Measurements from ENCODE around the gene TRIM36. TPM values are rescaled to one million over a fixed set of nuclear protein-coding genes. Genes with fewer than 3 reads are reported as not detected.

Gene TRIM36
- total RNA-seq, 2 experiments from 2014 or later, result 0.18 to 0.72 TPM

DNA sequence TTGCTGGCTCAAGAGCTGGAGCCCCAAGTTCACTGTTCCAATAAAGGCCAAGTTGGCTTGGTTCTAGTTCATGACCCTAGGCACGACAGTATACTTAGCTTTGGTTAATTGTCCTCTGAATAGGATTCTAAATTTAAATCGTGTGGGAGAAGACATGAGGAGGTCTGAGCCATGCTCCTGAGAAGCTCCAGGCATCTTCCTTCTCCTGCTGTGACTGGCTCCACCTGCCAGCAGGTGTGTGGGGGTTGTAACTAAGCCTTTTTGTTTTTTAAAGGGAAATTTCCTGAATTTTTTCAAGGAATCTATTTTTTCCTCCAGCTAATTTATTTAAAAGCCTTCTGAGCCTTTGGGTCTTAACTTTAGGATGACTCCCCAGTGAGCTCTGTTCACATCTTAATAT lies 20.2 kb upstream of the TRIM36 start:
- ChIA-PET CTCF (interaction anchor here (2.1 kb wide), 1 partner anchor 92 kb away, joined by 5 read pairs; no protein-coding TSS in a partner anchor), POLR2A (no interaction called here)
- TF ChIP-seq, protein P1, sequence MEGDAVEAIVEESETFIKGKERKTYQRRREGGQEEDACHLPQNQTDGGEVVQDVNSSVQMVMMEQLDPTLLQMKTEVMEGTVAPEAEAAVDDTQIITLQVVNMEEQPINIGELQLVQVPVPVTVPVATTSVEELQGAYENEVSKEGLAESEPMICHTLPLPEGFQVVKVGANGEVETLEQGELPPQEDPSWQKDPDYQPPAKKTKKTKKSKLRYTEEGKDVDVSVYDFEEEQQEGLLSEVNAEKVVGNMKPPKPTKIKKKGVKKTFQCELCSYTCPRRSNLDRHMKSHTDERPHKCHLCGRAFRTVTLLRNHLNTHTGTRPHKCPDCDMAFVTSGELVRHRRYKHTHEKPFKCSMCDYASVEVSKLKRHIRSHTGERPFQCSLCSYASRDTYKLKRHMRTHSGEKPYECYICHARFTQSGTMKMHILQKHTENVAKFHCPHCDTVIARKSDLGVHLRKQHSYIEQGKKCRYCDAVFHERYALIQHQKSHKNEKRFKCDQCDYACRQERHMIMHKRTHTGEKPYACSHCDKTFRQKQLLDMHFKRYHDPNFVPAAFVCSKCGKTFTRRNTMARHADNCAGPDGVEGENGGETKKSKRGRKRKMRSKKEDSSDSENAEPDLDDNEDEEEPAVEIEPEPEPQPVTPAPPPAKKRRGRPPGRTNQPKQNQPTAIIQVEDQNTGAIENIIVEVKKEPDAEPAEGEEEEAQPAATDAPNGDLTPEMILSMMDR (IDR thresholded peaks at IDR 0.05), result no peak
- intact Hi-C loops (cut with micrococcal nuclease), result no loop called here
- peaks cover 1% of the 10 kb centered on the region for H3K9me3 Mint-ChIP-seq
- DNase-seq (no peak), ATAC-seq (no peak)
- H3K4me3 Mint-ChIP-seq, result no peak overlapping the region
- H3K27ac Mint-ChIP-seq, result no peak overlapping the region
- H3K4me1 Mint-ChIP-seq (ENCODE audit: low read depth), result peaks cover under 1% of the 10 kb centered on the region
- H3K36me3 Mint-ChIP-seq (ENCODE audit: low read depth), result no peaks in the 10 kb centered on the region
- H3K27me3 Mint-ChIP-seq, result peaks cover 10% of the 10 kb centered on the region

DNA sequence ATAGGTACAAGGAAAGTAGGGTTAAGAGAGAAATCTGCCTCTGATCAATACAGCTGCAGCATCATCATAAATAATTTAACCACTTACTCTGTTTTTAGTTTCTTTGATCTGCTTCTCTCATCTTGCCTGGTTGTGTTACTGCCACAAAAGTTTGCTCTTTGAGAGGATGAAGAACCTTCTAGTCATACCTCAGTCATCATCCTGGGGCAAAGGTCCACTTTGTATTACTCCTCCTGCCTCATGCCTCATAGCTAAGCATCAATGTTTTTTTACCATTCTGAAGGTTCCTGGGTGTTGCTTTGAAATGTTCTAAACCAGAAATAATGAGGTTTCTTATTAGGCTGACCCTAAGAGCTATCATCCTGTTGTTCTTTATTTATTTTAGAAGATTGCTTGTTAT lies 17.1 kb upstream of the TRIM36 start:
- no peak overlapping the region for H3K4me3 Mint-ChIP-seq

DNA sequence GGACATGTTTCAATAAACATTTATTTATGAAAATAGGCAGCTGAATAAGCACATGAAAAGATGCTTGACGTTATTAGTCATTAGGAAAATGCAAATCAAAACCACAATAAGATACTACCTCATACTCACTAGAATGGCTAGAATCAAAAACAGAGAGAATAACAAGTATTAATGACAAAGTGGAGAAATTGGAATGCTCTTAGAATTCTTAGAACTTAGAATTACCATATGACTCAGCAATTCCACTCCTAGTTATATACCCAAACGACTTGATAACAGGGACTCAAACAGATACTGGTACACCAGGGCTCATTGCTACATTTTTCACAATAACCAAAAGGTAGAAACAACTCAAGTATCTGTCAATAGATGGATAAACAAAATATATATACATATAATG lies 15.1 kb upstream of the TRIM36 start:
- CTCF ChIA-PET, result no interaction called here
- intact Hi-C loops (cut with micrococcal nuclease), result no loop called here
- peaks cover 39% of the 10 kb centered on the region for H3K27me3 Mint-ChIP-seq

More for the DNA sequence above, 17.1 kb upstream of the TRIM36 start:
- DNase-seq (no peak), ATAC-seq (no peak)
- Mint-ChIP-seq H3K9me3 (peaks cover 1% of the 10 kb centered on the region), H3K36me3 (ENCODE audit: low read depth) (no peaks in the 10 kb centered on the region), H3K27me3 (peaks cover 22% of the 10 kb centered on the region), H3K4me1 (ENCODE audit: low read depth) (peaks cover 5% of the 10 kb centered on the region), H3K27ac (no peak overlapping the region)
- TF ChIP-seq, protein P1 (IDR thresholded peaks at IDR 0.05), result no peak
- intact Hi-C loops (cut with micrococcal nuclease), result no loop called here
- ChIA-PET CTCF (interaction anchor here (1.2 kb wide), 1 partner anchor 30 kb away, joined by 3 read pairs; no protein-coding TSS in a partner anchor), POLR2A (interaction anchor here (0.6 kb wide), 1 partner anchor 20 kb away, joined by 4 read pairs; no protein-coding TSS in a partner anchor)

DNA sequence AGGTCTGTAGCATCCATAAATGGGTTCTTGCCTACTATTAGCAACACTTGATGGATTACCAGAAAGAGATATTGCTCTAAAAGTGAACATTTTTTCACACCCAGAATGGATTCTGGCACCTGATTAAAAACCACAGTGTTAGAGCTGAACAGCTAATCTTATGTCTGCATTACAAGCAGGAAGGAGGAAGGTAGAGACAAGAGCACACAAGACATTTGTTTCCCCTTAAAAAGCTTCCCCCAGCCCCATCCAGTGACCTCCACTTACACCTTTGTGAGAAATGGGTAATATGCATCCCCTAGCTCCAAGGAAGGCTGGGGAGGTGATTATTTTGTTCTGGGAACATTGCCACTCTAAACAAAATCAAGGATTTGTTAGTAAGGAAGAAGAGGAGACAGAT lies 12.0 kb upstream of the TRIM36 start:
- H3K27ac Mint-ChIP-seq, result no peak overlapping the region
- ATAC-seq (no peak), DNase-seq (no peak)
- H3K4me1 Mint-ChIP-seq (ENCODE audit: low read depth), result peaks cover 14% of the 10 kb centered on the region
- TF ChIP-seq, protein P1 (IDR thresholded peaks at IDR 0.05), result no peak
- H3K9me3 Mint-ChIP-seq, result peaks cover 1% of the 10 kb centered on the region
- intact Hi-C loops (cut with micrococcal nuclease), result no loop called here
- ChIA-PET CTCF (no interaction called here), POLR2A (no interaction called here)
- peaks cover 63% of the 10 kb centered on the region for H3K27me3 Mint-ChIP-seq
- H3K36me3 Mint-ChIP-seq (ENCODE audit: low read depth), result no peaks in the 10 kb centered on the region
- no peak overlapping the region for H3K4me3 Mint-ChIP-seq

More for the DNA sequence above, 15.1 kb upstream of the TRIM36 start:
- no peak for ATAC-seq
- no peak for DNase-seq
- Mint-ChIP-seq H3K4me1 (ENCODE audit: low read depth) (peaks cover 11% of the 10 kb centered on the region), H3K27ac (no peak overlapping the region), H3K4me3 (no peak overlapping the region), H3K9me3 (peaks cover 1% of the 10 kb centered on the region), H3K36me3 (ENCODE audit: low read depth) (no peaks in the 10 kb centered on the region)
- POLR2A ChIA-PET, result no interaction called here
- TF ChIP-seq, protein P1 (IDR thresholded peaks at IDR 0.05), result no peak

DNA sequence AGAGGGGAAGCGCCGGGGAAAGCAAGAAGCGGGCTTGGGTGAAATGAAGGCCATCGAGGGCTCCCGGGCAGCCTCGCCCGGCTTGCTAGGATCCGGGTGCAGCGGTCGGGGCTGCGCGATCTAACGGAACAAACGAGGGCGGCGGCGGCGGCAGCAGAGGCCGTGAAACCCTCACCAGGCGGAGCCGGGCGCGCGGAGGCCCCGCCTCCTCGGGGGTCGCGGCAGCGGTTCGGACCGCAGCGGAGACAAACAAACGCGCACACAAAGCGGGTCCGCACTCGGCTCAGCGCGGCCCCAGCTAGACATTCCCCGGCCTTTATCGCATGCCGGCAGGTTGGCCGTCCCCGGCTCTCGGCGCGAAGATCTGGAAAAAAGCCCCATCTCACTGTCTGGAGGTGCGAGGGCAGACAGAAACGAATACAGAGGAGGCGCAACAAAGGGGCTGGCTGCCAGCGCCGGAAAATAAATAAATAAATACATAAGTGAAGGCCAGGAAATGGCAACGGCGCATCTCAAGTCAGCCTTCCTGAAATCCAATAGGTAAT lies 10.5 kb upstream of the TRIM36 start:
- H3K27ac Mint-ChIP-seq, result no peak overlapping the region
- POLR2A ChIA-PET, result interaction anchor here (1.2 kb wide), 1 partner anchor 11 kb away, joined by 3 read pairs; the partner anchor contains the start of gene TRIM36
- intact Hi-C loops (cut with micrococcal nuclease), result no loop called here
- peak; percentile 55 for ATAC-seq
- CTCF ChIA-PET, result interaction anchor here (0.6 kb wide), 1 partner anchor 13 kb away, joined by 3 read pairs; no protein-coding TSS in a partner anchor
- H3K4me3 Mint-ChIP-seq, result peak overlapping the region; percentile 74
- peaks cover 65% of the 10 kb centered on the region for H3K27me3 Mint-ChIP-seq
- peaks cover 14% of the 10 kb centered on the region for H3K4me1 Mint-ChIP-seq (ENCODE audit: low read depth)
- peaks cover 1% of the 10 kb centered on the region for H3K9me3 Mint-ChIP-seq
- TF ChIP-seq, protein P1 (IDR thresholded peaks at IDR 0.05), result no peak
- no peaks in the 10 kb centered on the region for H3K36me3 Mint-ChIP-seq (ENCODE audit: low read depth)
- peak; percentile 43 for DNase-seq
